ENCODE measurements around the gene COMMD1. TPM values are rescaled to one million over a fixed set of nuclear protein-coding genes. Genes with fewer than 3 reads are reported as not detected.

The COMMD1 gene
- total RNA-seq, 1 experiment from 2014 or later: 24.7 TPM

GRCh38 chr2:62056341-62056740 lies 150.9 kb downstream of the COMMD1 start (continued):
- TF ChIP-seq, protein P1, sequence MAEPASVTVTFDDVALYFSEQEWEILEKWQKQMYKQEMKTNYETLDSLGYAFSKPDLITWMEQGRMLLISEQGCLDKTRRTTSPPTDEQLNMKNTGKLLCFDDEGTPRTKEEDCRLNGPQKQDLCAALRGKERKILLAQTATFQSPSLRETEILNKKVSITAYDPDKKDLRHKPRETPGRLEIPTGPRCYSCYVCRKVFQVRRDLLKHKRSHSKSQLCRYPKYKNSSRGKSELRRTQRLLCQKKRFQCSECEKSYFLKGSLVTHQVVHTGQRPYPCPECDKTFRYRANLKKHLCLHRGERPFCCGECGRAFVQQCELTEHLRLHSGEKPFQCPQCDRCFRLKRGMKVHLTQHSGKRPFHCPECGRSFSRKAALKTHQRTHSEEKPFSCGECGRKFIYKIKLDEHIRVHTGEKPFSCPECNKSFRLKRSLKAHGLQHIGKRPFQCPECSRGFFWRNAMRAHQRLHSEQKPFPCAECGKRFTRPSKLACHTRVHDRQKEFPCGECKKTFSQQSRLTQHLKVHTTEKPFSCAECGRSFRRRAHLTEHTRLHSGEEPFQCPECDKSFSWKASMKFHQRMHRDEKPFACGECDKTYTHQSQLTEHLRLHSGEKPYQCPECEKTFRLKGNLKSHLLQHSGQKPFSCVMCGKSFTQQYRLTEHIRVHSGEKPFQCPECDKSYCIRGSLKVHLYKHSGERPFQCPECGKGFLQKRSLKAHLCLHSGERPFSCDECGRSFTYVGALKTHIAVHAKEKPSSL (CRISPR knock-in tag; conservative IDR thresholded peaks at IDR 0.05): no peak
- TF ChIP-seq, protein P2, sequence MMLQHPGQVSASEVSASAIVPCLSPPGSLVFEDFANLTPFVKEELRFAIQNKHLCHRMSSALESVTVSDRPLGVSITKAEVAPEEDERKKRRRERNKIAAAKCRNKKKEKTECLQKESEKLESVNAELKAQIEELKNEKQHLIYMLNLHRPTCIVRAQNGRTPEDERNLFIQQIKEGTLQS (CRISPR knock-in tag; conservative IDR thresholded peaks at IDR 0.05): no peak
- TF ChIP-seq ZNF138 (CRISPR knock-in tag; conservative IDR thresholded peaks at IDR 0.05) (no peak), ZNF396 (CRISPR knock-in tag; IDR thresholded peaks at IDR 0.05; ENCODE audit: borderline replicate concordance) (no peak), ZNF281 (CRISPR knock-in tag; IDR thresholded peaks at IDR 0.05) (no peak), IRF2 (CRISPR knock-in tag; IDR thresholded peaks at IDR 0.05; ENCODE audit: borderline replicate concordance, low read depth) (no peak), ZNF263 (CRISPR knock-in tag; IDR thresholded peaks at IDR 0.05; ENCODE audit: low read depth) (no peak), NR3C1 (CRISPR knock-in tag; conservative IDR thresholded peaks at IDR 0.05; ENCODE audit: low read depth) (no peak), ERG (CRISPR knock-in tag; IDR thresholded peaks at IDR 0.05) (no peak)
- TF ChIP-seq, protein P3, sequence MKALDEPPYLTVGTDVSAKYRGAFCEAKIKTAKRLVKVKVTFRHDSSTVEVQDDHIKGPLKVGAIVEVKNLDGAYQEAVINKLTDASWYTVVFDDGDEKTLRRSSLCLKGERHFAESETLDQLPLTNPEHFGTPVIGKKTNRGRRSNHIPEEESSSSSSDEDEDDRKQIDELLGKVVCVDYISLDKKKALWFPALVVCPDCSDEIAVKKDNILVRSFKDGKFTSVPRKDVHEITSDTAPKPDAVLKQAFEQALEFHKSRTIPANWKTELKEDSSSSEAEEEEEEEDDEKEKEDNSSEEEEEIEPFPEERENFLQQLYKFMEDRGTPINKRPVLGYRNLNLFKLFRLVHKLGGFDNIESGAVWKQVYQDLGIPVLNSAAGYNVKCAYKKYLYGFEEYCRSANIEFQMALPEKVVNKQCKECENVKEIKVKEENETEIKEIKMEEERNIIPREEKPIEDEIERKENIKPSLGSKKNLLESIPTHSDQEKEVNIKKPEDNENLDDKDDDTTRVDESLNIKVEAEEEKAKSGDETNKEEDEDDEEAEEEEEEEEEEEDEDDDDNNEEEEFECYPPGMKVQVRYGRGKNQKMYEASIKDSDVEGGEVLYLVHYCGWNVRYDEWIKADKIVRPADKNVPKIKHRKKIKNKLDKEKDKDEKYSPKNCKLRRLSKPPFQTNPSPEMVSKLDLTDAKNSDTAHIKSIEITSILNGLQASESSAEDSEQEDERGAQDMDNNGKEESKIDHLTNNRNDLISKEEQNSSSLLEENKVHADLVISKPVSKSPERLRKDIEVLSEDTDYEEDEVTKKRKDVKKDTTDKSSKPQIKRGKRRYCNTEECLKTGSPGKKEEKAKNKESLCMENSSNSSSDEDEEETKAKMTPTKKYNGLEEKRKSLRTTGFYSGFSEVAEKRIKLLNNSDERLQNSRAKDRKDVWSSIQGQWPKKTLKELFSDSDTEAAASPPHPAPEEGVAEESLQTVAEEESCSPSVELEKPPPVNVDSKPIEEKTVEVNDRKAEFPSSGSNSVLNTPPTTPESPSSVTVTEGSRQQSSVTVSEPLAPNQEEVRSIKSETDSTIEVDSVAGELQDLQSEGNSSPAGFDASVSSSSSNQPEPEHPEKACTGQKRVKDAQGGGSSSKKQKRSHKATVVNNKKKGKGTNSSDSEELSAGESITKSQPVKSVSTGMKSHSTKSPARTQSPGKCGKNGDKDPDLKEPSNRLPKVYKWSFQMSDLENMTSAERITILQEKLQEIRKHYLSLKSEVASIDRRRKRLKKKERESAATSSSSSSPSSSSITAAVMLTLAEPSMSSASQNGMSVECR (CRISPR knock-in tag; IDR thresholded peaks at IDR 0.05; ENCODE audit: borderline replicate concordance): no peak
- TF ChIP-seq, protein P4, sequence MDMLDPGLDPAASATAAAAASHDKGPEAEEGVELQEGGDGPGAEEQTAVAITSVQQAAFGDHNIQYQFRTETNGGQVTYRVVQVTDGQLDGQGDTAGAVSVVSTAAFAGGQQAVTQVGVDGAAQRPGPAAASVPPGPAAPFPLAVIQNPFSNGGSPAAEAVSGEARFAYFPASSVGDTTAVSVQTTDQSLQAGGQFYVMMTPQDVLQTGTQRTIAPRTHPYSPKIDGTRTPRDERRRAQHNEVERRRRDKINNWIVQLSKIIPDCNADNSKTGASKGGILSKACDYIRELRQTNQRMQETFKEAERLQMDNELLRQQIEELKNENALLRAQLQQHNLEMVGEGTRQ (CRISPR knock-in tag; IDR thresholded peaks at IDR 0.05): no peak

GRCh38 chr2:62065243-62065642 lies 159.8 kb downstream of the COMMD1 start:
- Mint-ChIP-seq H3K9me3 (no peaks in the 10 kb centered on the region), H3K27me3 (ENCODE audit: low read depth) (no peaks in the 10 kb centered on the region), H3K27ac (no peak overlapping the region), H3K36me3 (no peaks in the 10 kb centered on the region), H3K4me3 (no peak overlapping the region), H3K4me1 (no peaks in the 10 kb centered on the region)
- ChIA-PET CTCF (no interaction called here), POLR2A (interaction anchor here (0.7 kb wide), 1 partner anchor 24 kb away, joined by 5 read pairs; no protein-coding TSS in a partner anchor)
- DNase-seq (ENCODE audit: low spot score) (no peak), ATAC-seq (no peak)
- TF ChIP-seq, protein P2 (CRISPR knock-in tag; conservative IDR thresholded peaks at IDR 0.05): no peak
- TF ChIP-seq MYBL2 (CRISPR knock-in tag; IDR thresholded peaks at IDR 0.05): no peak
- TF ChIP-seq, protein P4 (CRISPR knock-in tag; IDR thresholded peaks at IDR 0.05): no peak
- no peak for TF ChIP-seq ZNF423 (CRISPR knock-in tag; IDR thresholded peaks at IDR 0.05)
- TF ChIP-seq HMGA2 (CRISPR knock-in tag; IDR thresholded peaks at IDR 0.05): no peak
- no peak for TF ChIP-seq ELF4 (CRISPR knock-in tag; IDR thresholded peaks at IDR 0.05; ENCODE audit: low read depth)
- TF ChIP-seq ESRRA (CRISPR knock-in tag; IDR thresholded peaks at IDR 0.05; ENCODE audit: borderline replicate concordance): no peak
- TF ChIP-seq, protein P5, sequence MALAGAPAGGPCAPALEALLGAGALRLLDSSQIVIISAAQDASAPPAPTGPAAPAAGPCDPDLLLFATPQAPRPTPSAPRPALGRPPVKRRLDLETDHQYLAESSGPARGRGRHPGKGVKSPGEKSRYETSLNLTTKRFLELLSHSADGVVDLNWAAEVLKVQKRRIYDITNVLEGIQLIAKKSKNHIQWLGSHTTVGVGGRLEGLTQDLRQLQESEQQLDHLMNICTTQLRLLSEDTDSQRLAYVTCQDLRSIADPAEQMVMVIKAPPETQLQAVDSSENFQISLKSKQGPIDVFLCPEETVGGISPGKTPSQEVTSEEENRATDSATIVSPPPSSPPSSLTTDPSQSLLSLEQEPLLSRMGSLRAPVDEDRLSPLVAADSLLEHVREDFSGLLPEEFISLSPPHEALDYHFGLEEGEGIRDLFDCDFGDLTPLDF (CRISPR knock-in tag; IDR thresholded peaks at IDR 0.05): no peak
- TF ChIP-seq ZNF317 (CRISPR knock-in tag; IDR thresholded peaks at IDR 0.05; ENCODE audit: borderline replicate concordance, low read depth): no peak
- no peak for TF ChIP-seq KAT7 (CRISPR knock-in tag; IDR thresholded peaks at IDR 0.05; ENCODE audit: borderline replicate concordance)
- no peak for TF ChIP-seq NR3C1 (CRISPR knock-in tag; conservative IDR thresholded peaks at IDR 0.05; ENCODE audit: low read depth)
- no peak for TF ChIP-seq IRF2 (CRISPR knock-in tag; IDR thresholded peaks at IDR 0.05; ENCODE audit: borderline replicate concordance, low read depth)

All from WTC11 (cell line).